HG03060 (cell line): ENCODE results near the gene FSD1.
"Not testable (repeated sequence)": the region's sequence is repeated elsewhere in the genome, so short reads cannot be mapped to it uniquely, and the experiment has no call there.

ENCODE experiments used
- ATAC-seq: cut with Tn5 transposase; IDR thresholded peaks from one replicate; pipeline ENCODE4 v1.9.1; 2021; ENCODE audit warnings: low read depth, moderate number of reproducible peaks; ENCODE audit not compliant: unreplicated experiment

Gene FSD1

GRCh38 chr19:4342314-4342614, 37.9 kb downstream of the FSD1 start:
- no peak for ATAC-seq

DNA sequence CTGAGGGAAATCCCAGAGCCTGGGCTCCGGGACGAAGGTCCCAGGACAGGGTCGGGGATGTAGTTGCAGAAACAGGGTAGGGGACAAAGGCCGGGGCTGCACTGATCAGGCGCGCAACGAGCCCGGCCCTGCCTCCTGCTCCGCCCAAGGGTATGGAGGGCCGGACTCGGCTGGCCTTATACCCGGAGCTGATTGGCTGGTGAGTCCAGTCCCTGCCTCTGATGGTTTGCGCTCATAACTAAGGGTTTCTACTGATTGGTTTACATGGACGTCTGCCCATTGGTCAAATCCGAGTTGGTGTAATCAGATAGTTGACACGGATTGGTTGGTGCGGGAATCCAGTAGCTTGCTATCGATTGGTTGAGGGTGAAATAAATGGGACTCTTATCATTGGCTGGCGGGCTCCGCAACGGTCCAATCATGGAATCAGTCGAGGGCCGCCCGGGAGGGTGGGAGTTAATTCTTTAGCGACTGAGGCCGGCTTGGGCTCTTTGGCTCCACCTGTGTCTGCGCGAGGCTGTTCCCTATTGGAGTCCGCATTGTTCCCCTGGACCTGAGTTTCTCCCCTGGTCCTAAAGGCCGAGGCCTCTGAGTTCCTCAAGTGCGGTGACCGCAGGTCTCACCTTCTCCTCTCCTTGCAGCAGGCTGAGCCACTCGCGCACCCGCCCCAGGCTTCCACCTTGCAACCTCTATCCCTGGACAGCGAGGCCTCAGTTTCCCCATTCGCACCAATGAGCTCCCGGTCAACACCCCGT, 38.4 kb downstream of the FSD1 start:
- ATAC-seq, result peak; percentile 88

- no peak for ATAC-seq
Measured at GRCh38 chr19:4343370-4344307, 39.2 kb downstream of the FSD1 start, which contains the start of gene MPND. Gene MPND (plus strand): TSS chr19:4343562. CDS start chr19:4343594, 32 bp downstream.

DNA sequence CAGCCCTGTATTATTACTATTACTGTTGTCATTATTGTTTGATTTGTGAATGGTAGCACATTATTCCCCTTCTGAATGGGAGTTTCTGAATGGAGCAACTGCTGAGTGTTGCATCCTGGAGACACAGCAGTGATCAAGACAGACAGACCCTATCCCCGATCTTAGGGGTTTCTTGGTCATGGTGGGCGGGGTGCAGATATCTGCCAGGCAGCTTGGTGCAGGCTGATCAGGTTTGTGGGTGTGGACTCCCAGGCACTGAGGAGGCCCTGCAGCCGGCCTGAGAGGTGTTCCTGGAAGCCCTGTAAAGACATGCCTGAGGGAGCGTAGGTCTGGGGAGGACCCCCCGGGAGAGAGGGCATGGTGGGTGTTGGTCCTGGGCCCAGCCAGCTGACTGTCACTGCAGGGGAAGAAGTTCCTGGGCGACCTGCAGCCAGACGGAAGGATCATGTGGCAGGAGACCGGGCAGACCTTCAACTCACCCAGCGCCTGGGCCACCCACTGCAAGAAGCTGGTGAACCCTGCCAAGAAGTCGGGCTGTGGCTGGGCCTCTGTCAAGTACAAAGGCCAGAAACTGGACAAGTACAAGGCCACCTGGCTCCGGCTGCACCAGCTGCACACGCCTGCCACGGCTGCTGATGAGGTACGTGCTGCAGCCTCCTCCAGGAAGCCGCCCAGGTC, 41.1 kb downstream of the FSD1 start:
- ATAC-seq, result no peak

DNA sequence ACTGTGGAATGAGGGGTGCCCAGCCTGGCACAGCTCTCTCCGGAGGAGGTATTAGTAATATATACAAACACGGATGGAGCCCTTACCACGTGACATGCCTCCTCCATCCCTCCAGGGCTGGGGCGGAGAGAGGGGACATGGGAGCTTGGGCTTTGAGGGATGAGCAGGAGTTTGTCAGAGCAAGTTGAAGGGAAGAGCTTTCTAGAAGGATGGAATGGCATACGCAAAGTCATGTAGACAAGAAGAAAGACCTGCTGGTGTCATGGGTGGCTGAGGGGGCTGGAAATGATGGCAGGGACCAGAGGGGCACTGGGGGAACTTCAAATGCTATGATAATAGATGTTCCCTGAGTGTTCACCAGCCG, 41.6 kb downstream of the FSD1 start:
- no peak for ATAC-seq

- no peak for ATAC-seq
Measured at GRCh38 chr19:4347521-4347920, 43.1 kb downstream of the FSD1 start.

DNA sequence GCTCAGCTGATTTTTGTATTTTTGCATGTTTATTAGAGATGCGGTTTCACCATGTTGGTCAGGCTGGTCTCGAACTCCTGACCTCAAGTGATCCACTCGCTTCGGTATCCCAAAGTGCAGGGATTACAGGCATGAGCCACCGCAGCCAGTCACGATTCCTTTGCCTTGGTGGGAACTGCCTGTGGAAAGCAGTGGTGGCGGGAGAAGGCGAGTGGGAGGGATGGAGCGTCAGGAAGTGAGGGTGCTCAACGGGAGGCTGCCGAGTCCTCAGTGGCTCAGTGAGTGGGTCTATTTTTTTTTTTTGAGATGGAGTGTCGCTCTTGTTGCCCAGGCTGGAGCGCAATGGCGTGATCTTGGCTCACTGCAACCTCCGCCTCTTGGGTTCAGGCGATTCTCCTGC, 44.8 kb downstream of the FSD1 start:
- not testable (repeated sequence) for ATAC-seq

GRCh38 chr19:4350111-4350510, 45.7 kb downstream of the FSD1 start:
- ATAC-seq, result no peak

DNA sequence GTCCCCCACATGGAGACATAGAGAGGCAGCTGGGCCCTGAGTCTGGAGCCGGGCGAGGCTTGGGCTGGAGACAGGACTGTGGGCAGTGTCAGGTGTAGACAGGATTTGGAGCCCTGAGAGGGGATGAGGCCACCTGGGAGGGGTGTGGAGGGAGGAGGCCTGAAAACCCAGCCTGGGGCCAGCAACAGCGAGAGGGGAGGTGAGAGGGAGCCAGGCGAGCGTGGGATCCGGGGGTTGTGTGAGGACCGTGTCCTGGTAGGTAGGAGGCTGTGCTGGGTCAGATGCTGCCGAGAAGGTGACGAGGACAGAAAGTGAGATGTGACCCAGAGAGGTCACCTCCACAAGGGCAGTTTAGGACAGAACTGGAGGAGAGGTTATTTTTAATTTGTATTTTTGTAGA, 46.3 kb downstream of the FSD1 start:
- no peak for ATAC-seq

- no peak for ATAC-seq
Measured at GRCh38 chr19:4352701-4353121, 48.3 kb downstream of the FSD1 start.

GRCh38 chr19:4354282-4354681, 49.9 kb downstream of the FSD1 start:
- no peak for ATAC-seq

- no peak for ATAC-seq
Measured at GRCh38 chr19:4354897-4355296, 50.5 kb downstream of the FSD1 start.

GRCh38 chr19:4357095-4357797, 52.8 kb downstream of the FSD1 start:
- ATAC-seq, result no peak

- ATAC-seq, result no peak
Measured at GRCh38 chr19:4357921-4358326, 53.5 kb downstream of the FSD1 start.

DNA sequence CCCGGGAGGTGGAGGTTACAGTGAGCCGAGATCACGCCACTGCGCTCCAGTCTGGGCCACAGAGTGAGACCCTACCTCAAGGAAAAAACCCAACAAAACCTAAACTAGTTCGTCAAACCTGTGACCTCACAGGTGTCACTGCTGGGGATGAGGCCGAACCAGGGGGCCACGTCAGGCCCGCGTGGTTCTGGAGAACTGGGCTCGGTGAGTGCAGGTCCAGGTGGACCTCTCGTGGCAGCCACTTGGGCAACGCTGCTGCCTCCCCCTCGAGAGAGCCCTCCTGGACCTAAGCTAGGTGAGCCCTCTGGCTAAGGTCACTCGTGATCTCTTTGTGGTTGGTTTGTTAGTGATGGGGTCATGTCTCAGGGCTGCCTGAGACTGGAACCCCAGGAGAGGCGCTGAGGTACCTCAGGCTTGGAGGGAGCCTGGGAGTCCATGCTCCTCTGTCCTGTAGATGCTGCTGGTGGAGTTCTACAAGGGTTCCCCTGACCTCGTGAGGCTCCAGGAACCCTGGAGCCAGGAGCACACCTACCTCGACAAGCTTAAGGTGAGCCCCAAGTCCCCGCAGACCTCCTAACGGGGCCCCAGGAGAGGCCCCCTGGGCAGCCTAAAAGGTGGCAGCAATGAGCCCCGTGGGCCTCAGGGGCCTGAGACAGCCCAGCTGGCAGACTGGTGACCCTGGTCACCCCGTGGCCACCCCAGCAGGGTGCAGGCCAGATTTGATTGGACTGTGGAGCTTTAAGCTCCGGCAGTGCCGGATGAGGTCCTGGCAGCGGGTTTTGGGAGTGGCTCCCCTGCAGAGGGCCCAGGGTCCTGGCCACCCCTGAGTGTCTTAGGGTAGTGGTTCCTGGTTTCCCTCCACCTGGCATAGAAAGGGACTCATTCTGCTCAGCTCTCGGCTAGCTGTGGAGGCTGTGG, 54.6 kb downstream of the FSD1 start:
- ATAC-seq, result no peak

DNA sequence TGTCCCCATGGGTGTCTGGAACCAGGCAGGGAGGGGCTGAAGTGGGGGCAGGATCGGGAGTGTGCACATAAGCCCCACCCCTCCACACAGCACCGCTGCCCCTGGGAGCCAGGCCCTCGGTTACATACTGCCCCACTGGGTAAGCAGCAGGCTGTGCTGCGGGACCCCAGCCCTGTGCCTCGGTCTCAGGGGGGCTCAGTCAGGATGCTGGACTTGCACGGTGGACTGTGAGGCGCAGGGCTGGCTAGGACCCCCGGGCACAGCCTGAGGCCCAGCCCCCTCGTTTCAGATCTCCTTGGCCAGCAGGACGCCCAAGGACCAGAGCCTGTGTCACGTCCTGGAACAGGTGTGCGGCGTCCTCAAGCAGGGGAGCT, 55.2 kb downstream of the FSD1 start:
- no peak for ATAC-seq

GRCh38 chr19:4360081-4360569, 55.7 kb downstream of the FSD1 start:
- ATAC-seq, result no peak

- no peak for ATAC-seq
Measured at GRCh38 chr19:4360641-4361151, 56.3 kb downstream of the FSD1 start.
